DND-41 (cell line): ENCODE measurements around the gene TIMM22.
"Not testable (repeated sequence)": the region's sequence is repeated elsewhere in the genome, so short reads cannot be mapped to it uniquely, and the experiment has no call there.

Source experiments
- EZH2 ChIP-seq: IDR thresholded peaks from 3 replicates; pipeline ENCODE4 v1.6.1; 2012; ENCODE audit warnings: borderline replicate concordance, low read depth, mild to moderate bottlenecking, moderate library complexity, low read length, inconsistent platforms; ENCODE audit not compliant: severe bottlenecking
- TF ChIP-seq, protein P1 (sequence below): IDR thresholded peaks from 2 replicates; pipeline ENCODE4 v1.5.1; 2012; ENCODE audit warnings: borderline replicate concordance, low read length, moderate library complexity, mild to moderate bottlenecking; ENCODE audit not compliant: poor library complexity, severe bottlenecking; ENCODE audit errors: extremely low read depth

DNA sequence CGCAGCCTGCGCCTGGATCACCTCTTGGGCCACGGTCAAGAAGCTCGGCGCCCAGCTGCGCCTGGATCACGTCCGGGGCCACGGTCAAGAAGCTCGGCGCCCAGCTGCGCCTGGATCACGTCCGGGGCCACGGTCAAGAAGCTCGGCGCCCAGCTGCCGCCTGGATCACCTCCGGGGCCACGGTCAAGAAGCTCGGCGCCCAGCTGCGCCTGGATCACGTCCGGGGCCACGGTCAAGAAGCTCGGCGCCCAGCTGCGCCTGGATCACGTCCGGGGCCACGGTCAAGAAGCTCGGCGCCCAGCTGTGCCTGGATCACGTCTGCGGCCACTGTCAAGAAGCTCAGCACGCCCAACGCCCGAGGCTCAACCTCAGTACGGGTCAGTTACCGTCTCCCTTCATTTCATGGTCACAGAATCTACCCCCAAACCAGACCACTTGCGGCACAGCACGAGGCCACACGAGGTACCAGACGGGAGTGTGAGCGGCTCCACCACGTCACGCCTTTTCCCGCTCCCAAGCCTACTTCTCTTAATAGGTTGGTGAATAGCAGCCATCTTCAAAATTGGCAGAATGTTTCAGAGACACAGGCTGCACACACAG lies 51.7 kb downstream of the TIMM22 start:
- TF ChIP-seq, protein P1, sequence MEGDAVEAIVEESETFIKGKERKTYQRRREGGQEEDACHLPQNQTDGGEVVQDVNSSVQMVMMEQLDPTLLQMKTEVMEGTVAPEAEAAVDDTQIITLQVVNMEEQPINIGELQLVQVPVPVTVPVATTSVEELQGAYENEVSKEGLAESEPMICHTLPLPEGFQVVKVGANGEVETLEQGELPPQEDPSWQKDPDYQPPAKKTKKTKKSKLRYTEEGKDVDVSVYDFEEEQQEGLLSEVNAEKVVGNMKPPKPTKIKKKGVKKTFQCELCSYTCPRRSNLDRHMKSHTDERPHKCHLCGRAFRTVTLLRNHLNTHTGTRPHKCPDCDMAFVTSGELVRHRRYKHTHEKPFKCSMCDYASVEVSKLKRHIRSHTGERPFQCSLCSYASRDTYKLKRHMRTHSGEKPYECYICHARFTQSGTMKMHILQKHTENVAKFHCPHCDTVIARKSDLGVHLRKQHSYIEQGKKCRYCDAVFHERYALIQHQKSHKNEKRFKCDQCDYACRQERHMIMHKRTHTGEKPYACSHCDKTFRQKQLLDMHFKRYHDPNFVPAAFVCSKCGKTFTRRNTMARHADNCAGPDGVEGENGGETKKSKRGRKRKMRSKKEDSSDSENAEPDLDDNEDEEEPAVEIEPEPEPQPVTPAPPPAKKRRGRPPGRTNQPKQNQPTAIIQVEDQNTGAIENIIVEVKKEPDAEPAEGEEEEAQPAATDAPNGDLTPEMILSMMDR, result not testable (repeated sequence)
- not testable (repeated sequence) for TF ChIP-seq EZH2
